ENCODE measurements around the gene PDLIM5.
"Not testable (repeated sequence)": the region's sequence is repeated elsewhere in the genome, so short reads cannot be mapped to it uniquely, and the experiment has no call there.

Gene PDLIM5

GRCh38 chr4:94654714-94655113 is 203.0 kb downstream of the PDLIM5 start:
- DNase-seq: no peak

GRCh38 chr4:94660614-94661013 is 208.9 kb downstream of the PDLIM5 start:
- no peak for DNase-seq

GRCh38 chr4:94665021-94665420 is 213.3 kb downstream of the PDLIM5 start:
- DNase-seq: not testable (repeated sequence)

GRCh38 chr4:94665500-94666404 is 214.0 kb downstream of the PDLIM5 start:
- DNase-seq: no peak

DNA sequence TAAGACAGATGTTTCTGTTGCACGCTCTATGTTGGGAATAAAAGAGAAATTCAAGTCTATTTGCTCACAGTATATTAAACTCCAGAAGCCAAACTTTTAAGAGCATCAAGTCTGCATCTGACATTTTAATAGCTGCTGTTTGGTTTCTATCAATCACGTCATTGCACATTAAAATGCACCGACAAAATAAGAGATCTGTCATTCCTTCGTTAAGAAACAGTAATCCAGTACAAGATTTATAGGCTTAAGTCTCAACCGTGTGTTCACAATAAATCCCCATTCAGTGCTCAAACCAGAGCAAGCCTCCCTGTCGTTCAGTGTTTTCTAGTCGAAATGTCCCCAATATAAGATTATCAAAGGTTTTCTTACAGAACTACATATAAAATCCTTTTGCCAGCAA is 217.0 kb downstream of the PDLIM5 start:
- no peak for DNase-seq

- DNase-seq: no peak
These were observed 218.2 kb downstream of the PDLIM5 start for GRCh38 chr4:94669672-94670664.

DNA sequence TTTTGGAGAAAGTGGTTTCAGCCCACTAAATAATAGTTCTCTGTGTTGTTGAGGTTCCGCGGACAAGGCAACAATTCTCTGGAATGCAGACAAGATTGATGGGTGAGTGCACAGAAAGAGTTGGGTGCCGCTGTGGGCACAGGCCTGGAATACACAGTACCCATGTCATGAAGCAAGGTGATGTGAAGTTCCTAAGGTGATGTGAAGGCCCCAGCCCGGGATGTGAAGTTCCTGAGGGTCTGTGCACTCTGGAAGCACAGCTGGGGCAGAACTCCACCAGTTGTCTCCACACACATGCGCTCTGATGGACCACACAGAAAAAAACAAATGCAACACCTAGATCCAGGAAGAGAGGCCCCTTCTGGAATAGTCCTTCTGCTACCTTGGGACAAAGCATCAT is 219.4 kb downstream of the PDLIM5 start:
- no peak for DNase-seq

GRCh38 chr4:94673961-94674360 is 222.2 kb downstream of the PDLIM5 start:
- no peak for DNase-seq

DNA sequence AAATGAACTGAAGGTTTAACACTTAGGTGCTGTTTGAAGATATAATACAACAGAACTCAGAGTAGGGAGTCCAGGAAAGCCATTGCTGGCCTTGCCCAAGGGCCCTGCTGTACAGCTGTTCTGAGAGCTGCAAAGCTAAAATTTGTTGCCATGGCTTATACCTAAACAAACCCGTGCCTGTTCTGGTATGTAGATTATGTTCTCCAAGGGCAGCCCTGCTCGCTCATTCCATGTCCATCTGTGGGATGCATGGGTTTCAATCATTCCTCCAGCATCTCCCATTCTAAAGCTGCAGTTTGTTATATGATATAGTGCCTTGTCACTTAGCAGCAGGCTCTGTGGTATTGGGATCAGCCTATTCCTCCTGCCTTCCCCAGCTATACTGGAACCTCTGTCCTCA is 225.2 kb downstream of the PDLIM5 start:
- no peak for DNase-seq

GRCh38 chr4:94678896-94679295 is 227.2 kb downstream of the PDLIM5 start:
- no peak for DNase-seq

- no peak for DNase-seq
These were observed 228.6 kb downstream of the PDLIM5 start for GRCh38 chr4:94680176-94680862.

GRCh38 chr4:94686086-94686485 is 234.3 kb downstream of the PDLIM5 start:
- no peak for DNase-seq

GRCh38 chr4:94689155-94689860 is 237.6 kb downstream of the PDLIM5 start:
- DNase-seq: no peak

GRCh38 chr4:94690851-94691254 is 239.1 kb downstream of the PDLIM5 start:
- DNase-seq: no peak

- DNase-seq: no peak
These were observed 239.8 kb downstream of the PDLIM5 start for GRCh38 chr4:94691552-94691951.

- DNase-seq: no peak
These were observed 243.6 kb downstream of the PDLIM5 start for GRCh38 chr4:94695384-94695783.

DNA sequence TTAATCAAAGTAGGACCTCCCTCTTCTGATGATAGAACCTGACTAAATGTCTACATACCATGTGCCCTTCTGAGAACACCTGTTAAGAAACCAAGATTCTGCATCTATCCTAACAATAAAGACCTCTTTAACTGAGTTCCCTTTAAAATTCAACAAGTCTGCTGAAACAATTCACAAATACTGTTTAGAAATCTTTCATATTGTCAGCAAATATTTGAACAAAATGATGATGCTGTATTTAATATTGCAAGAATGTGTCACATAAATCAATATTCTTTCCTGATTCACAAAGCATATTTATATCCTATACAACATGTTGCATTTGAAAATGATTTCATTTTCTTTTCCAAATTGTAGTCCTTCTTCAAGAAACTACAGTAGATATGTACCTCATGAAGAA is 246.4 kb downstream of the PDLIM5 start:
- no peak for DNase-seq

GRCh38 chr4:94700298-94700697 is 248.6 kb downstream of the PDLIM5 start:
- DNase-seq: no peak

- DNase-seq: no peak
These were observed 250.0 kb downstream of the PDLIM5 start for GRCh38 chr4:94701631-94702300.

DNA sequence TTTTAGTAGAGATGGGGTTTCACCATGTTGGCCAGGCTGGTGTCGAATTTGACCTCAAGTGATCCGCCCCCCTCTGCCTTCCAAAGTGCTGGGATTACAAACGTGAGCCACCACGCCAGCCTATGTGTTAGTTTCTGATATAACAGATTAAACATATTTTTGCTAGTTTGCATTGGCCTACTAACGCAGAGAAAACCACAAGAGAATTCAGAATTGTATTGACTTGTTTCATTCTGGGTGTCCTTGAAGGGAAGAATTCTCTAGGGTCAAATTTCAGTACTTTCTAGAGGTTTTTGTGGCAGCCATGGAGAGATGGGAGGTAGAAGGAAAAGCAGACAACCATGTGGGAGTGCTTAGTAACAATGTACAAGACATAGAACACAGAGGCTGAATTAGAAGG is 259.9 kb downstream of the PDLIM5 start:
- no peak for DNase-seq

DNA sequence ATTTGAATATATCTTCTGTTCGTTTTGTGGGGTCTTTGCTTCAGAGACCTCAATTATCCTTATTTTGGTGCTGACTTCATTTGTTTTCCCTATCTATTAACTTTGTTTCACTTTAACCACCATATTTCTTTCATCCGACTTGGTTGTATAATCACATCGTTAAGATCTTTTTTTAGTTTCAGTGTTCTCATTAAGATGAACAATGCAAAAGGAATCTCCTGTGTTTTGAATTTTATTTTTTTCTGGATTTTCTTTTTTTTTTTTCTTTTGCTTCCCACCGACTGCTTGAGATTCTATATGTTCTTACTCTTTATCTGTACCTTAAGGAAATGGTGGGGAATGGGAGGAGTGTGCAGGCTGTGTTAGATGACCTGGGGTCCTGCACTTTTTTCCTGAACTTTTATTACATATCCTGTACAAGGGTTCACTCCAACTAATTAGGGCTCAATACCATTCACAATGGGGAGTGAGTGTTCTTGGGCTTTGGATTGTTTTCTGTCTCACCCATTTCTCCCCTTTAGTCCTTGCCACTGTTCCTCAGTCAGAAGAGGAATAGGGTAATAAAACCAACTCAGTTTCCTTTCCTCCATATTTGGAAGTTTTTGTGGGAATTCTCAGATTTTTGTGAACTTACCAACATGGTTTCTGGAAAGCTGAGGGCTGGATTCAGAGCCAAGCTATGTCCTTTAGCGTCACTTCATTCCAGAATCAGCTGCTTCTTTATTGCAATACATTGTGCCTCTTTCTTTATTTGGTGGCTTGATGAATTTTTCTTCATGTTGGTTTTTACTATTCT is 262.8 kb downstream of the PDLIM5 start:
- DNase-seq: no peak

Data from NCI-H1048 (cell line).